MCF 10A (cell line): ENCODE measurements around the gene CHIC2. TPM values are rescaled to one million over a fixed set of nuclear protein-coding genes. Genes with fewer than 3 reads are reported as not detected.

Experiments used
- BruUV-seq: library from RNA; stranded (reverse); fragments of 400-500 nt; replicated peaks from 2 replicates; lab custom pipeline; 2021; lab: Mats Ljungman, UMichigan
- CTCF ChIA-PET: fragments of 300-600 bp; sonication (Branson Sonifier 250); formaldehyde crosslinking; extraction: SDS; loops from one replicate; lab custom pipeline; 2021; ENCODE audit warnings: antibody characterized with exemption, inconsistent platforms; lab: Yijun Ruan, JAX
- POLR2A ChIA-PET: fragments of 300-600, 350-650 bp; sonication (Branson Sonifier 250); formaldehyde crosslinking; extraction: SDS; loops from one replicate; lab custom pipeline; 2020; ENCODE audit warnings: antibody characterized with exemption, inconsistent platforms; lab: Yijun Ruan, JAX
- DNase-seq: peaks from one replicate; pipeline ENCODE4 v3.0.0-alpha.2; 2018; ENCODE audit not compliant: unreplicated experiment
- H3K27ac Mint-ChIP-seq: one replicate; pipeline ENCODE4 v1.8.0; 2022; ENCODE audit warnings: mild to moderate bottlenecking, low read depth, mixed read lengths; ENCODE audit not compliant: unreplicated experiment
- H3K27me3 Mint-ChIP-seq: one replicate; pipeline ENCODE4 v1.8.0; 2022; ENCODE audit warnings: mixed read lengths; ENCODE audit not compliant: insufficient read depth, unreplicated experiment
- H3K36me3 Mint-ChIP-seq: one replicate; pipeline ENCODE4 v1.8.0; 2022; ENCODE audit warnings: mild to moderate bottlenecking, moderate library complexity, mixed read lengths; ENCODE audit not compliant: insufficient read depth, unreplicated experiment
- H3K4me1 Mint-ChIP-seq: one replicate; pipeline ENCODE4 v1.8.0; 2022; ENCODE audit warnings: mixed read lengths; ENCODE audit not compliant: insufficient read depth, unreplicated experiment
- H3K4me3 Mint-ChIP-seq: one replicate; pipeline ENCODE4 v1.8.0; 2022; ENCODE audit warnings: mild to moderate bottlenecking, moderate library complexity, mixed read lengths; ENCODE audit not compliant: unreplicated experiment
- H3K9me3 Mint-ChIP-seq: one replicate; pipeline ENCODE4 v1.8.0; 2022; ENCODE audit warnings: mixed read lengths; ENCODE audit not compliant: unreplicated experiment
- intact Hi-C: fragments of 100-400 bp; cut with micrococcal nuclease; formaldehyde crosslinking; loops from 2 replicates; pipeline ENCODE4 v1.14.1; 2022
- total RNA-seq: library from RNA; stranded (reverse); gene quantifications from 2 replicates; pipeline ENCODE4 v1.2.3, GENCODE V29; 2022
- TF ChIP-seq, protein P1 (sequence below): fragments of 200-600 bp; IDR thresholded peaks from one replicate; pipeline ENCODE4 v1.8.0; 2022; ENCODE audit warnings: antibody characterized with exemption, mild to moderate bottlenecking; ENCODE audit not compliant: unreplicated experiment

The CHIC2 gene
- total RNA-seq, 1 experiment from 2014 or later = 59.4 TPM

DNA sequence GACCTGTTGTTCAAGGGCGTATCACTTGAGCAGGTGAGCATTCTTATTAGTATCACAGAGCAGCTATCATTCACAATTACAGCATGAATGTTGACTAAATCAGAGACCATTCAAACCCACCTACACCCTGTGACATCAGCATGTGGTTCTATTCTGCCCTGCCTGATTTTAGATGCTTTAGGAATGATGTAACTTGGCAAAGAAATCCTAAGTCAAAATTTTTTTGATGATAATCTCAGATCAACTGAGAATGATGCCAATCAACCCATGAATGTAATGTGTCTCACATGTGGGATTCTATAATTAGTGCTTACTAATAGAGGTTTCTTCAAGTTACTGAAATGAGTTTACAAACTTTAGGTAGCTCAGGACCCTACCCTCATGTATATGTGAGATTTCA is 13.4 kb upstream of the CHIC2 start:
- Mint-ChIP-seq H3K4me1 (peaks cover 42% of the 10 kb centered on the region), H3K27me3 (no peaks in the 10 kb centered on the region), H3K9me3 (no peaks in the 10 kb centered on the region), H3K36me3 (no peaks in the 10 kb centered on the region), H3K4me3 (no peak overlapping the region), H3K27ac (no peak overlapping the region)
- DNase-seq = no peak
- ChIA-PET POLR2A (interaction anchor here (0.9 to 1.8 kb wide), 3 partner anchors 9 to 24 kb away, joined by 3 to 8 read pairs (median 8); no protein-coding TSS in a partner anchor), CTCF (interaction anchor here (0.9 kb wide), 1 partner anchor 8 kb away, joined by 3 read pairs; no protein-coding TSS in a partner anchor)
- BruUV-seq = no TSS peak
- TF ChIP-seq, protein P1, sequence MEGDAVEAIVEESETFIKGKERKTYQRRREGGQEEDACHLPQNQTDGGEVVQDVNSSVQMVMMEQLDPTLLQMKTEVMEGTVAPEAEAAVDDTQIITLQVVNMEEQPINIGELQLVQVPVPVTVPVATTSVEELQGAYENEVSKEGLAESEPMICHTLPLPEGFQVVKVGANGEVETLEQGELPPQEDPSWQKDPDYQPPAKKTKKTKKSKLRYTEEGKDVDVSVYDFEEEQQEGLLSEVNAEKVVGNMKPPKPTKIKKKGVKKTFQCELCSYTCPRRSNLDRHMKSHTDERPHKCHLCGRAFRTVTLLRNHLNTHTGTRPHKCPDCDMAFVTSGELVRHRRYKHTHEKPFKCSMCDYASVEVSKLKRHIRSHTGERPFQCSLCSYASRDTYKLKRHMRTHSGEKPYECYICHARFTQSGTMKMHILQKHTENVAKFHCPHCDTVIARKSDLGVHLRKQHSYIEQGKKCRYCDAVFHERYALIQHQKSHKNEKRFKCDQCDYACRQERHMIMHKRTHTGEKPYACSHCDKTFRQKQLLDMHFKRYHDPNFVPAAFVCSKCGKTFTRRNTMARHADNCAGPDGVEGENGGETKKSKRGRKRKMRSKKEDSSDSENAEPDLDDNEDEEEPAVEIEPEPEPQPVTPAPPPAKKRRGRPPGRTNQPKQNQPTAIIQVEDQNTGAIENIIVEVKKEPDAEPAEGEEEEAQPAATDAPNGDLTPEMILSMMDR = no peak
- intact Hi-C loops = no loop called here

GRCh38 chr4:54076673-54077072 is 12.3 kb upstream of the CHIC2 start:
- intact Hi-C loops = no loop called here
- ChIA-PET CTCF (interaction anchor here (1.2 kb wide), 1 partner anchor 147 kb away, joined by 4 read pairs; no protein-coding TSS in a partner anchor), POLR2A (no interaction called here)
- no peak overlapping the region for H3K4me3 Mint-ChIP-seq
- H3K9me3 Mint-ChIP-seq = no peaks in the 10 kb centered on the region
- TF ChIP-seq, protein P1 = no peak
- no peaks in the 10 kb centered on the region for H3K27me3 Mint-ChIP-seq
- H3K36me3 Mint-ChIP-seq = no peaks in the 10 kb centered on the region
- H3K27ac Mint-ChIP-seq = no peak overlapping the region
- H3K4me1 Mint-ChIP-seq = peaks cover 31% of the 10 kb centered on the region
- no peak for DNase-seq
- BruUV-seq = no TSS peak

- no peaks in the 10 kb centered on the region for H3K27me3 Mint-ChIP-seq
- DNase-seq = no peak
- peaks cover 32% of the 10 kb centered on the region for H3K4me1 Mint-ChIP-seq
- no TSS peak for BruUV-seq
- H3K27ac Mint-ChIP-seq = no peak overlapping the region
- TF ChIP-seq, protein P1 = no peak
- intact Hi-C loops = no loop called here
- ChIA-PET CTCF (interaction anchor here (0.6 kb wide), 1 partner anchor 491 kb away, joined by 4 read pairs; no protein-coding TSS in a partner anchor), POLR2A (interaction anchor here (0.6 to 0.7 kb wide), 4 partner anchors 494 to 846 kb away, joined by 3 read pairs; no protein-coding TSS in a partner anchor)
- H3K9me3 Mint-ChIP-seq = peaks cover 7% of the 10 kb centered on the region
- H3K36me3 Mint-ChIP-seq = no peaks in the 10 kb centered on the region
- no peak overlapping the region for H3K4me3 Mint-ChIP-seq
Observed at GRCh38 chr4:54074381-54074780, 10.0 kb upstream of the CHIC2 start.

DNA sequence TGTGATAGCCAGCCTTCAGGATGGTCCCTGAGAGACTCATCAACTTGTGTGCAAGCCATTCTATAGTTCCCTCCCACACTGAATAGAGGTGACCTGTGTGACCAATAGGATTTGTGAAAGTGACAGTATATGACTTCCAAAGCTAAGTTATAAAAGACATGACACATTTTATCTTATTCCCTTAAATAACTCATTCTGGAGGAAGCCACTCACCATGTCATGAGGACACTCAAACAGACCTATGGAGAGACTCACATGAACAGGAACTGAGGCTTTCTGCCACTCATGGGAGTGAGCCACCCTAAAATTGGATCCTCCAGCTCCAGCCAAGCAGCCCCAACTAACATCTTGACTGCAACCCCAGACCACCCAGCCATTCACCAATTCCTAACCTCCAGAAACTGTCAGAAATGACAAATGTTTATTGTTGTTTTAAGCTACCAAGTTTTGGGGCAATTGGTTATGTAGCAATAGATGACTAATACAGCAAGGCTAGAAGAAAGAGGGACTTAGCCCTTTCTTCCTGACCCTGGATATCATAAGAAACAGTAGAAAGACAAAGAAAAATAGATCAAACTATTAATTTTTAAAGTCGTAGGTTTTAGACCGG is 9.0 kb upstream of the CHIC2 start:
- CTCF ChIA-PET = no interaction called here
- POLR2A ChIA-PET = interaction anchor here (2.5 kb wide), 1 partner anchor 10 kb away, joined by 9 read pairs; the partner anchor contains the start of gene CHIC2
- H3K9me3 Mint-ChIP-seq = peaks cover 7% of the 10 kb centered on the region
- TF ChIP-seq, protein P1 = no peak
- BruUV-seq = no TSS peak
- peaks cover 32% of the 10 kb centered on the region for H3K4me1 Mint-ChIP-seq
- intact Hi-C loops = no loop called here
- no peaks in the 10 kb centered on the region for H3K36me3 Mint-ChIP-seq
- peak; percentile 64 for DNase-seq
- peak overlapping the region; percentile 35 for H3K27ac Mint-ChIP-seq
- H3K4me3 Mint-ChIP-seq = no peak overlapping the region
- no peaks in the 10 kb centered on the region for H3K27me3 Mint-ChIP-seq
